Prostate gland (tissue), 2 donors: ENCODE measurements around the gene TMEM243. TPM values are rescaled to one million over a fixed set of nuclear protein-coding genes. Genes with fewer than 3 reads are reported as not detected.

Experiments
- DNase-seq: peaks from one replicate; pipeline ENCODE4 v3.0.0-alpha.2; 2019; ENCODE audit warnings: low spot score
- H3K27ac ChIP-seq, 2 donors: fragments of 200-600 bp; sonication (generic); 2 replicates each; pipeline ENCODE4 v1.5.1; 2017 to 2019
- H3K27me3 ChIP-seq: fragments of 200-600 bp; sonication (generic); replicated peaks from 2 replicates; pipeline ENCODE4 v1.5.1; 2019; ENCODE audit not compliant: insufficient read depth
- H3K36me3 ChIP-seq, 2 donors: fragments of 200-600 bp; sonication (generic); 1 replicate in 1 of 2; 2 replicates in 1 of 2; pipeline versions ENCODE4 v1.5.1 to v1.8.1; 2017 to 2019
- H3K4me1 ChIP-seq: fragments of 200-600 bp; sonication (generic); replicated peaks from 2 replicates; pipeline ENCODE4 v1.5.1; 2019
- H3K4me3 ChIP-seq, 2 donors: fragments of 200-600 bp; sonication (generic); 2 replicates each; pipeline ENCODE4 v1.5.1; 2017 to 2019
- H3K9me3 ChIP-seq: fragments of 200-600 bp; sonication (generic); 2 replicates; pipeline ENCODE4 v1.5.1; 2017
- CTCF ChIP-seq, 4 experiments: fragments of 200-600 bp in 2 of 4; fragments of 450-650 bp in 2 of 4; sonication (generic) in 2 of 4; IDR thresholded peaks; 1 replicate in 3 of 4; 2 replicates in 1 of 4; pipeline ENCODE4 v1.5.1; 2016 to 2019; ENCODE audit warnings: antibody characterized with exemption in 4 of 4, mild to moderate bottlenecking in 2 of 4, moderate library complexity in 2 of 4
- POLR2A ChIP-seq: fragments of 450-650 bp; IDR thresholded peaks from one replicate; pipeline ENCODE4 v1.6.1; 2016; ENCODE audit warnings: antibody characterized with exemption, mild to moderate bottlenecking
- POLR2AphosphoS5 ChIP-seq: sonication (generic); formaldehyde crosslinking; IDR thresholded peaks from one replicate; pipeline ENCODE4 v1.6.1; 2017; ENCODE audit warnings: antibody characterized with exemption
- WGBS: methylation state at CpG from one replicate; pipeline ENCODE4 v1.1.5; 2018; 5-methylcytosine and 5-hydroxymethylcytosine counted together
- intact Hi-C: fragments of 100-400 bp; cut with DNase I; formaldehyde crosslinking; loops from one replicate; pipeline ENCODE4 v1.14.2; 2022
- total RNA-seq, 2 donors: library from RNA; depleted of rRNA; stranded (reverse); fragments of >200 nt; gene quantifications; one replicate each; pipeline ENCODE4 v1.1.0, GENCODE V29; 2016

Gene TMEM243
- total RNA-seq, 2 donors from 2014 or later = 23.3 to 39.7 TPM

- DNase-seq = no peak
- intact Hi-C loops = no loop called here
- H3K27ac ChIP-seq = no peak overlapping the region
- no peaks in the 10 kb centered on the region for H3K4me1 ChIP-seq
- H3K27me3 ChIP-seq = no peaks in the 10 kb centered on the region
- H3K36me3 ChIP-seq = no peaks in the 10 kb centered on the region
- H3K4me3 ChIP-seq = no peak overlapping the region
- H3K9me3 ChIP-seq = no peaks in the 10 kb centered on the region
- WGBS = 65% methylated on average over 6 of the region's 6 CpGs
- TF ChIP-seq POLR2A = no peak
- TF ChIP-seq CTCF (IDR thresholded peaks at IDR 0.05) = no peak
- TF ChIP-seq POLR2AphosphoS5 = no peak
Observed at GRCh38 chr7:87192784-87193487, 26.6 kb downstream of the TMEM243 start.

- Histone ChIP-seq H3K27ac (no peak overlapping the region), H3K36me3 (peaks cover 0 to 3% of the 10 kb centered on the region in 2 donors), H3K4me3 (no peak overlapping the region), H3K9me3 (no peaks in the 10 kb centered on the region), H3K27me3 (no peaks in the 10 kb centered on the region), H3K4me1 (no peaks in the 10 kb centered on the region)
- no peak for TF ChIP-seq POLR2A
- no peak for TF ChIP-seq POLR2AphosphoS5
- no peak for TF ChIP-seq CTCF (IDR thresholded peaks at IDR 0.05)
- 88% methylated on average over 3 of the region's 3 CpGs for WGBS
- intact Hi-C loops = no loop called here
- DNase-seq = no peak
Observed at GRCh38 chr7:87190783-87191182, 28.7 kb downstream of the TMEM243 start.

GRCh38 chr7:87188930-87189329, 30.6 kb downstream of the TMEM243 start:
- no peak for DNase-seq
- no peak for TF ChIP-seq POLR2A
- no peak for TF ChIP-seq POLR2AphosphoS5
- TF ChIP-seq CTCF (IDR thresholded peaks at IDR 0.05) = no peak
- H3K36me3 ChIP-seq = peaks cover 0 to 3% of the 10 kb centered on the region in 2 donors
- no peaks in the 10 kb centered on the region for H3K4me1 ChIP-seq
- 93% methylated on average over 2 of the region's 2 CpGs for WGBS
- no peaks in the 10 kb centered on the region for H3K27me3 ChIP-seq
- H3K9me3 ChIP-seq = no peaks in the 10 kb centered on the region
- H3K27ac ChIP-seq = no peak overlapping the region
- intact Hi-C loops = no loop called here
- no peak overlapping the region for H3K4me3 ChIP-seq

GRCh38 chr7:87187120-87187519, 32.4 kb downstream of the TMEM243 start:
- H3K27me3 ChIP-seq = no peaks in the 10 kb centered on the region
- H3K36me3 ChIP-seq = peaks cover 0 to 3% of the 10 kb centered on the region in 2 donors
- intact Hi-C loops = no loop called here
- no peak overlapping the region for H3K27ac ChIP-seq
- TF ChIP-seq POLR2AphosphoS5 (no peak), POLR2A (no peak), CTCF (IDR thresholded peaks at IDR 0.05) (no peak)
- WGBS = 98% methylated on average over 2 of the region's 2 CpGs
- DNase-seq = no peak
- no peaks in the 10 kb centered on the region for H3K9me3 ChIP-seq
- H3K4me3 ChIP-seq = no peak overlapping the region
- H3K4me1 ChIP-seq = no peaks in the 10 kb centered on the region

GRCh38 chr7:87179180-87179579, 40.4 kb downstream of the TMEM243 start:
- Histone ChIP-seq H3K27ac (no peak overlapping the region), H3K27me3 (no peaks in the 10 kb centered on the region), H3K9me3 (no peaks in the 10 kb centered on the region), H3K4me1 (no peaks in the 10 kb centered on the region), H3K36me3 (peaks cover 5 to 16% of the 10 kb centered on the region in 2 donors), H3K4me3 (no peak overlapping the region)
- intact Hi-C loops = no loop called here
- WGBS = 96% methylated on average over 3 of the region's 3 CpGs
- DNase-seq = no peak
- TF ChIP-seq CTCF (IDR thresholded peaks at IDR 0.05) (no peak), POLR2A (no peak), POLR2AphosphoS5 (no peak)
